Stimulated activated CD4-positive, alpha-beta T cell treated with anti-CD3 and anti-CD28 coated beads, Interleukin-4, amount 100 ng/mL, for 1 hour (primary cell): ENCODE measurements around the gene IPMK.

Experiments used
- DNase-seq: peaks from one replicate; pipeline ENCODE4 v3.0.0-alpha.2; 2020

Gene IPMK

GRCh38 chr10:58267713-58268453 lies at the start of gene IPMK:
TSS of gene IPMK (minus strand) at chr10:58267894. CDS start at chr10:58267611, 283 bp downstream.
- peak; percentile 93 for DNase-seq

DNA sequence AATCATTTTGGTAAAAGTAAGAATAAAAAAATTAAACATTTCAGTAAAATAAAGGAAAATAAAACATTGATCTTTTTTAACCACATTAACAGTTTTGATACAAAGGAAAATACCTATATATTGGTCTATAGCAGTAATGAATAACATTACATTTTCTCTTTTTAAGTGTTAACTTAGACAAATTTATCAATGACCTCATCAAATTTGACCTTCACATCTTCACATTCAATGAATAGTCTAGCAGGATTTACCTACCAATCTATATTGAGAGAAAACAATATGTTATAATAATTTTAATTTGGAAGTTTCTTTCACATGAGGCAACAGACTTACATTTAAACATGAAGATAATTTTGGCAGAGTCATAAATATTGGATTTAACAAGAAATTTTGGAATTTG lies 49.2 kb upstream of the IPMK start:
- no peak for DNase-seq

DNA sequence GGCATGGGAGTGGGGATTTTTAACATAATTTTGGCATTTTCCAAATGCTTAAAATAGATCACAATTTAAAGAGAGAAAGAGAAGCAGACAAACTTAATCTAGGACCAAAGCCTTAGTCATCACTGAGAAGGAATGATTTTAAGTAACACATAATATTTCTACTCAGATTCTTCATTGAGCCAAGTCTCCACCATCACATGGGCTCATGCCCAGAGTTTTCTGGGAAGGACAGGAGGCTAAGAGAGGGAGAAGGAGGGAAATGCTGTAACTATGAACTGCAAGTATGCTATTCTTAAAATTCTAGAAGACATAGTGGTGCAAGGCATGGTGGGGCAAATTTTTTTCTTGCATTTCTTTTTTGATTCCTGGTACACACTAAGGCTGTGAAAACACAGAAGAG lies 43.3 kb upstream of the IPMK start:
- no peak for DNase-seq

GRCh38 chr10:58307676-58308075 lies 40.0 kb upstream of the IPMK start:
- DNase-seq = no peak

- DNase-seq = no peak
Measured at GRCh38 chr10:58305821-58306220, 38.1 kb upstream of the IPMK start.

GRCh38 chr10:58304099-58304633 lies 36.5 kb upstream of the IPMK start:
- no peak for DNase-seq

DNA sequence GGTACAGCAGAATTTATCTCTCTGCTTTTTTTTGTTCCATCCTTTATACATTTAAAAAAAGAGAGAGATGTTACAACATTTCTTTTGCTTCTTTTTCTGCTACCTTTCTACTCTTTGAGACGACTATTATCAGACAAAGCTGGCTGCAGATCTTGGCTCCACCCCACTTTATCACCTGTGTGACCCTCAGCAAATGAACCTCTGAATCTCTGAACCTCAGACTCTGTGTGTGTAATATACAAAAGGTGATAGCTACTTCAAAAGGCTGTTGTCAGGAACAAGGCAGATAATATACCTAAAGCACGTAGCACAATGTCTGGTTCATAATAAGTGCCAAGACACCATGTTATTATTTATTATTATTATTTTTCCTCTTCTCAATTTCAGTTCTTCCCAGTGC lies 34.6 kb upstream of the IPMK start:
- DNase-seq = no peak

GRCh38 chr10:58300676-58301075 lies 33.0 kb upstream of the IPMK start:
- no peak for DNase-seq

GRCh38 chr10:58299580-58299979 lies 31.9 kb upstream of the IPMK start:
- peak; percentile 48 for DNase-seq

DNA sequence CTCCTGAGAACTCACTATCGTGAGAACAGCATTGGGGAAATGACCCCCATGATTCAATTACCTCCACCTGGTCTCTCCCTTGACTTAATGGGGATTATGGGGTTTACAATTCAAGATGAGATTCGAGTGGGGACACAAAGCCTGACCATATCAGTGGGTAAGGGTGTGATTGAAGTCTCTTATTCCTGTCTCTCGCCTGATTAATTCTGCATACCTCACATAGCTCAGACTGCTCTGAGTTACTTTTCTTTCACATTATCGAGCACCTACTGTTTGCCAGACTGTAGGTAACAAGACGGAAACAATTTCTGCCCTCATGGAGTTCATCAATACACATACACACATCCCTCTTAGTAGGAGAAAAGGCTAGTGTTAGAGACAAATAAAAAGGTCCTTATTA lies 26.3 kb upstream of the IPMK start:
- DNase-seq = no peak

- DNase-seq = peak; percentile 18
Measured at GRCh38 chr10:58291538-58292174, 24.0 kb upstream of the IPMK start.

- DNase-seq = peak; percentile 10
Measured at GRCh38 chr10:58282615-58283014, 14.9 kb upstream of the IPMK start.

DNA sequence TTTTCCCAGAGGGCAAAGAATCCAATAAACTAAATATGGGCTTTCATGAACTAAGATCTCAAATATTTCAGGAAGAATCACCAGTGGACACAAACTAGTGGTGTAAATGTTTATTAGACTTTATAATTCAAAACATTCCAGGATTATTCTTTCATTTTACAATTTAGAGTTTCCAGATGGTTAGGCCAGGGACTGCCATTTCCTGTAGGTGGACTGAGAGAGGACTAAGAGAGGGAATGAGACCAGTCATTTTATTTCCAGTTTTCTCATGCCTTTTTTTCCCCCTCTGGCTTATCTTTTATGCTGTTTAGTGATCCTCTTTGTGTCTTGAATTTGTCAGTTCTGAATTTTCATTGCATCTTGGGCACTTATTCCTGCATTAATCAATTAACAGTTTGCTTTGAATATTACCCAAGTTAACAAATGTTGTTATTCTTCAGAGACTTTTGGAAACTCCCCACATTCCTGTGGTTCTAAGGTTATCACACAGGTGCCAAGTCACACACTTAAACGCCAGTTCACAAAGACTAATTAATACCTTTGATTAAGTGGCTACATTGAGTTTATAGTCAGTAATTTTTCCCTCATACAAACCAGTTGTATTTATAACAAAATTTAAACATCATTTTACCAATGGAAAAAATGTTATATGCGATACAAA lies 13.5 kb upstream of the IPMK start:
- DNase-seq = no peak

- no peak for DNase-seq
Measured at GRCh38 chr10:58280477-58280876, 12.8 kb upstream of the IPMK start.

DNA sequence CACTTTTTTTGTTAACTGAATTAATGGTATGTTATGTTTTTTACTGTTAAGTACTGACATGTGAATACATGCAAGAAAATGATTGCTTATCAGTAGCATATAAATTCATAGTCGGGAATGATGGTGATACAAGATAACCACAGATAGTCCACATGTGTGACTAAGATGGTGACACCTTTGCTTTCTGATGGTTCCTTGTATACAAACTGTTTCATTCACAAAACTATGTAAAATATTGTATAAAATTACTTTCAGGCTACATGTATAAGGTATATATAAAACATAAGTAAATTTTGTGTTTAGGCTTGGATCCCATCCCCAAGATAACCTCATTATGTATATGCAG lies 11.2 kb upstream of the IPMK start:
- no peak for DNase-seq

- no peak for DNase-seq
Measured at GRCh38 chr10:58278274-58278961, 10.7 kb upstream of the IPMK start.

DNA sequence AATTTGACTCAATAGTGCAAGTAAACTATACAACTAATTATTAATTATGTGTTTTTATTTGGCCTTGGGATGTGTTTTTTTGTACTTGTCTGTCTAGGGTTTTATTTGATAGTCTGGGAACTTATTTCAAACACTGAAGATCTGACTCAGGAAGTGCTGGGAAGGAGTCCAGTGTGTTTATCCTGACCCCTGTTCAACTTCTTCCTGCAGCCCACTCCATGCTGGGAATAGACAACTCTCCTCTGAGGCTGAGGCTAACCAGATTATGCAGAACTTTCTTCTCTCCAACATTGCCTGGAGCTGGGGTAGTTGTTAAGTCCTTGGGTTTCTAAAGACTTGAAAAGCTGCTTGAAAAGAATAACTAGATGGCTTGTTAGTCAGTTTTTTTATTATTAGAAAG lies 8.2 kb upstream of the IPMK start:
- DNase-seq = no peak

DNA sequence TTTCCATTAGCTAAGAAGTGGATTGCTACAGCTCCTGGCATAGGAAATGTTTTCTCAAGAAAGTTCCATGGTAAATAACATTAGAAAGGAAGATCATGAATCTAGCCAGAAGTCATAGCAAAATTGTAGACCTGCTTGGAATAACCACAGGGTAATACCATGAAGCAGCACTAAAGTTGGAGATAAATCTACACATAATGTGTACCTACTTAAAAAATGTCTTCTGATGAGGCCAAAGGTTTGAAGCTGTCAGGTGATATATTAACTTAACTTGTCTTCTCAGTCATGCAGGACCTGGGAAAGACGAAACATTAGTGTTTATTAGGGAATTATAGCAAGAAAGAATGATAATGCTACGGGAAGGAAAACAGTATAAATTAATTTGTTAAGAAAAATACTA lies 7.6 kb upstream of the IPMK start:
- DNase-seq = no peak

DNA sequence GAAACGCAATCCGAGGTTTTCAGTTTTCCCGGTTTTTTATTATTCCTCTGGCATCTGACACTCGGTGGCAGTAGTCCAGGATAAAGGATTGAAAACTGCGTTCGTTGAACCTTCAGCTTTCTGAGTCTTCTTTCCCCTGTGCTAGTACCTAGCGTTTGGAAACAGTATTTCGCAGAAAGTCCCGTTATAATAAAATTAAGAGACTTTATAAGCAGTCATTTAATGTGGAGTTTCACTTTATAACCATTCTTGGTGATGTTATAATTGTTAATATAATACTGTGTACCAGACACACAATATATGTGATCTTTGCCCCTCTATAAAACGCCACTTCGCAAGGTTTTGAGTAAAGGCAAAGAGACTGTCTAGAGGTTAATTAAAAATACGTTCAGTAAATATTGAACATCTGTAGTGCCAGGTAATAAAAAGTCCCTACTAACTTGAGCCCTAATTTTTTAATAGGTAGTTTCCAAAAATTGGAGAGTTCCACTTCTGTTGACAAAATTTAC lies 2.1 kb upstream of the IPMK start:
- no peak for DNase-seq

DNA sequence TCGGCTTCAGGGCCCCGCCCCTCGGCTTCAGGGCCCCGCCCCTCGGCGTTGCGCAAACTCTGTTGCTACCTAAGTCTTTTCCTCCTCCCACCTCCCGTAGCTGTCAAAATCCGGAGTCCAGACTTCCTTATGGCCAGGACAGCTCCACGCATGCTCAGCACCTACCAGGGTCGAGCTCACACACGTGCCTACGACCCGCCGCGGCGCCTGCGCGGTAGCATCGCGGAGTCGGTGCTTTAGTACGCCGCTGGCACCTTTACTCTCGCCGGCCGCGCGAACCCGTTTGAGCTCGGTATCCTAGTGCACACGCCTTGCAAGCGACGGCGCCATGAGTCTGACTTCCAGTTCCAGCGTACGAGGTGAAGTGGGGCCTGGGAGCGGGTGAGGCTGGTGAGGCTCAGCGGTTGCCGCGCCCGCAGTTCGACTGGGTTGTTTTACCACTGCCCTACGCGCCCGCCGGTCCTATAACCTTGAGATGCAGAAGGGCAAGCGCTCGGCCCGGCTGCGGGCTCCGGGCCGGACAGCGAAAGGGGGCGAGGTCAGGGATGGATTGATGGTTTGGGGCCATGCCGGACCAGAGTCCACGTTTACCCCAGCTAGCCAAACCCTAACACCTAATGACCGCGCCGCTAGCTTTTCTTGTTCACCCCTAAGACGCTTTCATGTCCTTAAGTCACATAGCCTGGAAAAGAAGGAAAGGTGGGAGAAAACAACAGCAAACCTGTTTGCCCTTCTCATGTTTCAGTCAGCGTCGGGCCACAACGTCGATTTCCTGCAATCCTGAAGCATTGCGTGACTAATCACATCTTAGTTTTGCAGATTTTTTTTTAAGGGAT lies 1.5 kb upstream of the IPMK start, which contains the start of gene CISD1:
Gene CISD1, plus strand, starts transcription at position 217 of the 836 bp plus-strand sequence. Its CDS starts 112 bp downstream, at position 329.
- peak; percentile 92 for DNase-seq

GRCh38 chr10:58268454-58268945 lies 806 bp upstream of the IPMK start:
- no peak for DNase-seq
